ENCODE data around the gene KCNH3.
"Not testable (repeated sequence)": the region's sequence is repeated elsewhere in the genome, so short reads cannot be mapped to it uniquely, and the experiment has no call there.

The KCNH3 gene, protein sequence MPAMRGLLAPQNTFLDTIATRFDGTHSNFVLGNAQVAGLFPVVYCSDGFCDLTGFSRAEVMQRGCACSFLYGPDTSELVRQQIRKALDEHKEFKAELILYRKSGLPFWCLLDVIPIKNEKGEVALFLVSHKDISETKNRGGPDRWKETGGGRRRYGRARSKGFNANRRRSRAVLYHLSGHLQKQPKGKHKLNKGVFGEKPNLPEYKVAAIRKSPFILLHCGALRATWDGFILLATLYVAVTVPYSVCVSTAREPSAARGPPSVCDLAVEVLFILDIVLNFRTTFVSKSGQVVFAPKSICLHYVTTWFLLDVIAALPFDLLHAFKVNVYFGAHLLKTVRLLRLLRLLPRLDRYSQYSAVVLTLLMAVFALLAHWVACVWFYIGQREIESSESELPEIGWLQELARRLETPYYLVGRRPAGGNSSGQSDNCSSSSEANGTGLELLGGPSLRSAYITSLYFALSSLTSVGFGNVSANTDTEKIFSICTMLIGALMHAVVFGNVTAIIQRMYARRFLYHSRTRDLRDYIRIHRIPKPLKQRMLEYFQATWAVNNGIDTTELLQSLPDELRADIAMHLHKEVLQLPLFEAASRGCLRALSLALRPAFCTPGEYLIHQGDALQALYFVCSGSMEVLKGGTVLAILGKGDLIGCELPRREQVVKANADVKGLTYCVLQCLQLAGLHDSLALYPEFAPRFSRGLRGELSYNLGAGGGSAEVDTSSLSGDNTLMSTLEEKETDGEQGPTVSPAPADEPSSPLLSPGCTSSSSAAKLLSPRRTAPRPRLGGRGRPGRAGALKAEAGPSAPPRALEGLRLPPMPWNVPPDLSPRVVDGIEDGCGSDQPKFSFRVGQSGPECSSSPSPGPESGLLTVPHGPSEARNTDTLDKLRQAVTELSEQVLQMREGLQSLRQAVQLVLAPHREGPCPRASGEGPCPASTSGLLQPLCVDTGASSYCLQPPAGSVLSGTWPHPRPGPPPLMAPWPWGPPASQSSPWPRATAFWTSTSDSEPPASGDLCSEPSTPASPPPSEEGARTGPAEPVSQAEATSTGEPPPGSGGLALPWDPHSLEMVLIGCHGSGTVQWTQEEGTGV

DNA sequence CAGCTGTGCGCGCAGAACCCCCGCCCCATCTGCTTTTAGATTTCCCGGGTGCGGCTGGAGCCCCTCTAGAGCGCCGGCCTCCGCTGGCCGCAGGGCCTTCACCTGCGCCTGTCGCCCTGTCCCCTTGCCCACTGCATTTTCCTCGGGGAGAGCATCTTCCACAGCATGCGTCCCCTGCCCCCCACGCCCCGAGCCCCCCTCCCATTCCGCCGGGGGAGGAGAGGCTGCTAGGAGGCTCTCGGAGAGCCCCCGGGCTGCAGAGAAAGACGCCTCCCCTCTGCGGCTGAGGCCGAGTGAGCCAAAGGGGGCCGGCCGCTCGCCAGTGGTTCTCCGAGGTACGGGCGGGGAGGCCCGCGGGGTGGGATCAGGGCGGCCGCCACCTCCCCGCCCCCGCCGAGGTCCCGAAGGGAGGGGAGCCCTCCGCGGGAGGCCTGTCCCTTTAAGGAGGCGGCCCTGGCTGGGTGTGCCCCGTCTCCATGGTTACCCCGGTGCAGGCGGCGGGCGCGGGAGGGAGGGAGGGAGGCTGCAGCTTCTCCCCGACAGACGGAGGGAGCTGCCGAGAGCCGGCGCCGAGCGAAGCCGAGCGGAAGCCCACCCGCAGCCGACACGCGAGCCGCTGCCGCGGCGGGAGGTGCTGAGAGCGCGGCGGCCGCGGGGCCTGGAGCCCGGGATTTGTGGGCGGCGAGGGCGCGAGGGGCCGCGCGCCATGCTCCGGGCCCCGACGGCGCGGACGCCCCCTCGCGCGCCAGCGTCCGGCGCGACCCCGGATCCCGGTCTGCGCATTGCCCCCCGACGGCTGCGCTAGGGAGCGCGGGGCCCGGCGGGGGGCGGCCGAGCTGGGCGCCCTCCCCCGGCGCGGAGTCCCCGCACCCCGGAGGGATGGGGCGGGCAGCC lies at the start of gene KCNH3:
Gene KCNH3 (plus strand): TSS at position 521 of the 894 bp plus-strand sequence. CDS start 387 bp downstream, outside the sequence.
- peak; percentile 81 to 82 for DNase-seq (ENCODE audit: extremely low read depth in 1 of 2, low read depth in 1 of 2)

DNA sequence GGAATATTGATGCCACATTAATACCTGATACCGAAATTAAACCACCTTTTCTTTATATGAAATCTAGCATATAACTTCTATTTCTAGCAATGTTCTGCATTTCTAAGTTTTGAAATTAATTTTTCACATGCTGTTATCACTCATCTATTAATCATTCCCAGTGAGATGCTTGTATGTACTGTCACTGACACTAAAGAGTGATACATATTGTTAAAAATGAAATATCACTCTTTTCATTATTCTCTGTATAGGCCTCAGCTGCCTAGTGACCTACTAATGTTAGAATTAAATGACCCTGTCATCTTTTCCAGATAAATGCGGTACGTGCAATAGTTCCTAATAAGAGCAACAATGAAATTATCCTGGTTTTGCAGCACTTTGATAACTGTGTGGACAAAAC lies 49.7 kb upstream of the KCNH3 start:
- DNase-seq (ENCODE audit: extremely low read depth in 1 of 2, low read depth in 1 of 2) = no peak

DNA sequence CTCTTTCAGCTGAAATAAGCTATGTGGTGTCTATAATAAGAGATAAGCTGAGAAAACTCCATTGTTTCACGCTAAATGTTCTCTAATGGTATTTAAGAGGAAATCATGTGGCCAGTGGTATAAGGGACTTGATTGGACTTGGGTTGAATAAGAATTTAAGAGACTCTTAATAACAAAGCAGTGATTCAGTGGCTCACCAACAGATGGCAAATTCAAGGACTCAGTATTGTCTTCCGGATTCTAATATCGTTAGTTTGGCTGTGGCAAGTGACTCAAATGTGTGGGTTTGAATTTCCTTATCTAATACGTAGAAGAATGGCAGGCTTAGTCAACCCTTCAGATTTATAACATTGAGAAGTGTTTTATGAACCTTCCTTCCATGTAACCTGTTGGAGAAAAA lies 49.1 kb upstream of the KCNH3 start:
- no peak for DNase-seq (ENCODE audit: extremely low read depth in 1 of 2, low read depth in 1 of 2)

DNA sequence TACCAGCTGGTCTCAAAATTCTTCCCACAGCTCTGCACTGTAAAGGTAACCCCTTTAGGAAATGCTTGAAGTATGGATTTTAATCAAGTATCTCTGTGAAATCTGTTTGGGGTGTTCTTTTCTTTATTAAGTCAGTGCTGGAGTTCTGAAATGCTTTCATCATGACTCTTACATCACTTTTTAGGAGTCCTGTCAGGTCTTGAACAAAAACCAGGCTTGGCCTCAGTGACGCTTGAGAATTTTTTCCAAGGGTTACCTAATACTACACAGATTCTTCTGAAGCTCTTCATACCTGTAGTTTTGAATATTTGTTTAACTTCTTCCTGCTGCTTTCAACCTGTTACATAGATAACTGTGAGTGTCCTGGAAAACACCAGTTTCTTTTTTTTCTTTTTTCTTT lies 47.0 kb upstream of the KCNH3 start:
- DNase-seq (ENCODE audit: extremely low read depth in 1 of 2, low read depth in 1 of 2) = no peak

DNA sequence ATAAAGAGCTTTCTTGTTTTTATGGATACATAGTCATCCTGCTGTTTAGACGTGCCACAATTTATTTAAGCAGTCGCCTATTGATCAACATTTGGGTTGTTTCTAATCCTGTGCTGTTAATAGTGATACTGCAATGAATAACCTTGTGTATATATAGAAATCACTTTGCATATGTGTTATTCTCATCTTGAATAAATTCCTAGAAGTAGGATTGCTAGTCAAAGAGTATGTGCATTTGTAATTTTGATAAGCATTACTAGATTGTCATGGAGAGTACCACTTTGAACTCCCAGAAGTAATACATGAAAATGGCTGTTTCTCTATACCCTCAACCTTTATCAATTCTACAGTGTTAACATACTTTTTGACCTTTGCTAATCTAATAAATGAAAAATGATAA lies 44.9 kb upstream of the KCNH3 start:
- DNase-seq (ENCODE audit: extremely low read depth in 1 of 2, low read depth in 1 of 2) = no peak

DNA sequence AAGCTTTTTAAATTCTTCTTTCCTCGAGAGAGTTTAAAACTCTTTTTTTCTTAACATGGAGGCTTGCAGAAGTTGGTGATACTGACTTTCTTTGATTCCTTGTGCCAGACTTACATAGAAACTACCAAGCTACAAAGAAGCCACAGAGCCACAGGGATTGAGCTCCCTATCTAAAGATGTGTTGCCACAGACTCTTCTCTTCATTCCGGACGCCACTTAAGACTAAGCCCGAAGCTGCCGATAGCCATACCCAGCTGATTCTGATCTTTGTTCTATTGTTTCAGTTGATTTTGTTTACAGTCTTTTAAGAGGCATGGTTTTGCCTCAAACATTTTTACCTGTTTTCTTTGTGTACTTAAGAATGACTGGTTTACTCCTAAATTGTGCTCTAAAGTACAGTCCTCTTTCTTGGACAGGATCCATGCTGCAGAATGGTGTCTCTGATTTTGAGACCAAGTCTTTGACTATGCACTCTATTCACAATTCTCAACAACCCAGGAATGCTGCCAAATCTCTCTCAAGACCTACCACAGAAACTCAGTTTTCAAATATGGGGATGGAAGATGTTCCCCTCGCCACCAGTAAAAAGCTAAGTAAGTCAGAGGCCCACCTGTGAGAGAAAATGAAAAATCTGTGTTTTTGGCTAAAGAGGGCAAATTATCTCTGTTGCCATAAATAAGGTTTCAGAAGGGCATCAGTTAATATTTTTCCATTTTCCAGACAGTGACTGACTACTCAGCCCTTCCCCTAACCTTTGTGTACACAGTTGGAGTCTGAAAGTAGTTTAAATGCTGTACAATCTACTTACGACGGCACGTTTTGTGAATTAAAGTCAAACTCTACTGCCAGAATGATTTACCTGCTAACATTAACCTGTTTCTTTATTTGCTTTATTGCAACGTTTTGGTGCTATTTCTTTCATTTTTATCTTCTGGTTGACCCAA lies 42.1 kb upstream of the KCNH3 start:
- no peak for DNase-seq (ENCODE audit: extremely low read depth in 1 of 2, low read depth in 1 of 2)

DNA sequence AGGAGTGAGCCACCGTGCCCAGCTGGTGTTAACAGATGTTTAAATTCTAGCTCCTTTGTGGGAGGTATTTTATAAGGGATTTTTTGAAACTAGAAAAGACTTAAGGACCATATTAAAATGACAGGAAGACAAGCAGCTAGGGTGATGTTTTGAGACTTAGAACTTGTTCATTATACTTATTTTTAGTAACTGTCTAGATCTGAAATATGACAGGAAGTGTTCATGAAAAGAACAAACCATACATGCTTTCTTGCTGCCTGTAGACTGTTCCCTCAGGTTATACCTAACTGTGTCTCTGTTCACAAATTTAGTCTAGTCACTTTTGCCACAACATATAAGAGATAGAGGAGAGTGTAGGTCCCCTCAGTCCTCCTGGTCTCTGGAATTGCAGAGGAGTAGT lies 36.9 kb upstream of the KCNH3 start:
- no peak for DNase-seq (ENCODE audit: extremely low read depth in 1 of 2, low read depth in 1 of 2)

- DNase-seq (ENCODE audit: extremely low read depth in 1 of 2, low read depth in 1 of 2) = no peak
These were observed 36.2 kb upstream of the KCNH3 start for GRCh38 chr12:49502590-49502989.

DNA sequence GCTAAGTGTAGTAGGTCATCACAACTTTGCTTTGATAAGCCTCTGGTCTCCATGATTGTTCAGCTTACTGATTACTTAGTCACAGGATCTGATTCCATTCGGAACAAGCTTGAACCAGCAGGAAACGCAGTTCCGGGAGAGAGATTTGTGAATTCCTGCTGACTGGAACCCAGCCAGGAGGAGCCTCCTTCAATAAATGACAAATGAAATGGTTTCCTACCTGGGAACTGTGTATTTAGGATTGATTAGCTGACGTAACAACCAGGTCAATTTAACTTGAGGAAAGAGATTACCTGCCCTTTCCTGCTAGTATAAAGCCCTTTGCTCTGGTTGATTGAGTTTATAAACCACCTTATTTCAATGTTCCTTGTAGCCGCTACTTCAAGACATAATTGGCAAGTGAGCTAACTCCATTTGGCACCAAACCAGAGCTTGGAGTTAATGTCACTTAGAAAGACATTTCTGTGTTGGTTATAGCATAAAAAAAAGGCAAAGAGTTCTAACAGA lies 35.1 kb upstream of the KCNH3 start:
- DNase-seq (ENCODE audit: extremely low read depth in 1 of 2, low read depth in 1 of 2) = no peak

DNA sequence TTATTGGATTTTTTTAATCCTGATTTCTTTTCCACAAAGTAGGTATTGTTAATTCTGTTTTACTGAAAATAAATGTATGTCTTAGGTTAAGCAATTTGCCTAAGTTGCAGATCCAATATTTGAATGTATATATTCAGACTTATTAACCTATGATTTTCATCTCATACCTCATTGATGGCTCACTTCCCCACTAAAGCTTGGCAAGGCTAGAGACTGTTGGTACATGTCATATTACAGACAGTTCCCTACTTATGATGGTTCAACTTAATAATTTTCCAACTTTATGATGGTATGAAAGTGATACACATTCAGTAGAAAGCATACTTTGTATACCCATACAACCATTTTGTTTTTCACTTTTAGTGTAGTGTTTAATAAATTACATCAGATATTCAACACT lies 33.2 kb upstream of the KCNH3 start:
- DNase-seq (ENCODE audit: extremely low read depth in 1 of 2, low read depth in 1 of 2) = no peak

GRCh38 chr12:49507139-49507538 lies 31.7 kb upstream of the KCNH3 start:
- no peak for DNase-seq (ENCODE audit: extremely low read depth in 1 of 2, low read depth in 1 of 2)

- DNase-seq (ENCODE audit: extremely low read depth in 1 of 2, low read depth in 1 of 2) = not testable (repeated sequence)
These were observed 29.1 kb upstream of the KCNH3 start for GRCh38 chr12:49509681-49510080.

GRCh38 chr12:49511410-49511809 lies 27.4 kb upstream of the KCNH3 start:
- DNase-seq (ENCODE audit: extremely low read depth in 1 of 2, low read depth in 1 of 2) = no peak

- no peak for DNase-seq (ENCODE audit: extremely low read depth in 1 of 2, low read depth in 1 of 2)
These were observed 26.3 kb upstream of the KCNH3 start for GRCh38 chr12:49512546-49512945.

DNA sequence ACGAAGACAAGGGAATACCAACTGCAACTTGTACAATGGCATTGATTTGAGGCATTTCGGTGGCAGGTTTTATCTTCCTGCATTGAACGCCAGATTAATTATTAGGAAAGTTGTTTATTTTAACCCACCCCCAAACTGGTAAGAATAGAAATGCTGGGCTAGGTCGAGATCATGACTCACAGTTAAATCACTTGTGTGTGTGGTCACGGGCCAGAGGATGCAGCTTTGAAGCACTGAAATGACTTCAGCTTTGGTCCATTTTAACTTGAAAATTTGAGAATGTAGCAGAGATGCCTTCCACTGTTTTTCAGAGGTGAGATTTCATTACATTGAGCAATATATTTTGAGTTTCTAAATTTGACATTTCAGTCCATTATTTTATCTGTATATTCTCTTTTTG lies 23.6 kb upstream of the KCNH3 start:
- DNase-seq (ENCODE audit: extremely low read depth in 1 of 2, low read depth in 1 of 2) = no peak

- no peak for DNase-seq (ENCODE audit: extremely low read depth in 1 of 2, low read depth in 1 of 2)
These were observed 19.8 kb upstream of the KCNH3 start for GRCh38 chr12:49518914-49519573.

DNA sequence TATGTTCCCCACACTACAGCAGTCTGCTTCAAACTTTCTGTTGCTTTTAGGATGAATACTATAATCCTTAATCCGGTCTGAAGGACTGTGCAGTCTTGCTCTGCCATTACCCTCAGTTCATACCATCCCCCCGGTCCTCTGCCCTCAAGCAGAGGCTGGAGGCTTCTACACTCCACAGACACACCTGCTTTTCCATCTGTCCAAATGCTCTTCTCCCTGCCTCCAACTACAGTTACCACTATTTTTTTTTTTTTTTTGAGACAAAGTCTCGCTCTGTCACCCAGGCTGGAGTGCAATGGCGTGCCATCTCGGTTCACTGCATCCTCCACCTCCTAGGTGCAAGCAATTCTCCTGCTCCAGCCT lies 19.3 kb upstream of the KCNH3 start:
- DNase-seq (ENCODE audit: extremely low read depth in 1 of 2, low read depth in 1 of 2) = no peak

DNA sequence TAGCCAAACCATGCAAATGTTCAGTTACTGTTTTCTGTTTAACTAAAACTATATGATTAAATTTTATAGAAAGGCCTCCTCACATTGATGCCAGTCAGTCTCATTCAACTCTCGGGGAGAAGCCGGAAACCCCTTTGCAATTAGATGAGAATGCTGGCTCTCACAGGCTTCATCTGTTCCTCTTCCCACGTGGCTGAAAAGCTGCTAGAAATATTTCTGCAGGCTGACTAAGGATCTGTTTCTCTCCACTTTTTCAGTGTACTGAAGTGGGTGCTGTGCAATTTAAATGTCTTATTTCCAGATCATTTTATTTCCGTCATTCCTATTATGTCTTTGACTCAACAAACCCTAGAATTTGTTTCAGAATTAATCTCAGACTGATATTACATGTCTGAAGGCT lies 17.4 kb upstream of the KCNH3 start:
- DNase-seq (ENCODE audit: extremely low read depth in 1 of 2, low read depth in 1 of 2) = no peak

Measured in activated CD8-positive, alpha-beta memory T cell treated with anti-CD3 and anti-CD28 coated beads for 1 hour (primary cell).